ENCODE measurements around the gene ITGAL. TPM values are rescaled to one million over a fixed set of nuclear protein-coding genes. Genes with fewer than 3 reads are reported as not detected.
"Not testable (repeated sequence)": the region's sequence is repeated elsewhere in the genome, so short reads cannot be mapped to it uniquely, and the experiment has no call there.

ITGAL gene
- total RNA-seq, 1 donor = 0.36 TPM

GRCh38 chr16:30457743-30458560 lies 14.6 kb upstream of the ITGAL start:
- no peak overlapping the region for H3K27ac ChIP-seq (ENCODE audit: low read depth, low read length)
- no peaks in the 10 kb centered on the region for H3K4me1 ChIP-seq (ENCODE audit: insufficient read depth, low read length)
- H3K9me3 ChIP-seq (ENCODE audit: low read depth, low read length) = no peaks in the 10 kb centered on the region
- DNase-seq (ENCODE audit: insufficient read length, low spot score, missing footprints) = no peak
- no peak for TF ChIP-seq CTCF (IDR thresholded peaks at IDR 0.05; ENCODE audit: extremely low read depth, low read depth, low read length)
- no peak overlapping the region for H2AFZ ChIP-seq (ENCODE audit: low read length)
- no peak overlapping the region for H3K4me3 ChIP-seq (ENCODE audit: insufficient read depth, low read length)
- no peaks in the 10 kb centered on the region for H3K27me3 ChIP-seq (ENCODE audit: insufficient read depth, low read length)
- no peaks in the 10 kb centered on the region for H4K20me1 ChIP-seq (ENCODE audit: insufficient read depth, low read length)
- H3K4me2 ChIP-seq (ENCODE audit: insufficient read depth, low read length) = no peak overlapping the region
- no peaks in the 10 kb centered on the region for H3K36me3 ChIP-seq (ENCODE audit: insufficient read depth, low read length)
- H3K79me2 ChIP-seq (ENCODE audit: insufficient read depth, low read length) = no peaks in the 10 kb centered on the region

- no peak overlapping the region for H3K27ac ChIP-seq (ENCODE audit: low read depth, low read length)
- no peaks in the 10 kb centered on the region for H3K9me3 ChIP-seq (ENCODE audit: low read depth, low read length)
- H3K79me2 ChIP-seq (ENCODE audit: insufficient read depth, low read length) = no peaks in the 10 kb centered on the region
- no peak overlapping the region for H3K4me3 ChIP-seq (ENCODE audit: insufficient read depth, low read length)
- H3K36me3 ChIP-seq (ENCODE audit: insufficient read depth, low read length) = no peaks in the 10 kb centered on the region
- no peak overlapping the region for H3K4me2 ChIP-seq (ENCODE audit: insufficient read depth, low read length)
- no peak for TF ChIP-seq CTCF (IDR thresholded peaks at IDR 0.05; ENCODE audit: extremely low read depth, low read depth, low read length)
- DNase-seq (ENCODE audit: insufficient read length, low spot score, missing footprints) = no peak
- H3K4me1 ChIP-seq (ENCODE audit: insufficient read depth, low read length) = no peaks in the 10 kb centered on the region
- H4K20me1 ChIP-seq (ENCODE audit: insufficient read depth, low read length) = no peaks in the 10 kb centered on the region
- H2AFZ ChIP-seq (ENCODE audit: low read length) = no peak overlapping the region
- no peaks in the 10 kb centered on the region for H3K27me3 ChIP-seq (ENCODE audit: insufficient read depth, low read length)
Observed at GRCh38 chr16:30458561-30459394, 13.8 kb upstream of the ITGAL start.

- no peak for DNase-seq (ENCODE audit: insufficient read length, low spot score, missing footprints)
- Histone ChIP-seq H3K36me3 (ENCODE audit: insufficient read depth, low read length) (no peaks in the 10 kb centered on the region), H3K27ac (ENCODE audit: low read depth, low read length) (no peak overlapping the region), H3K79me2 (ENCODE audit: insufficient read depth, low read length) (no peaks in the 10 kb centered on the region), H3K4me1 (ENCODE audit: insufficient read depth, low read length) (no peaks in the 10 kb centered on the region), H4K20me1 (ENCODE audit: insufficient read depth, low read length) (no peaks in the 10 kb centered on the region), H2AFZ (ENCODE audit: low read length) (no peak overlapping the region), H3K9me3 (ENCODE audit: low read depth, low read length) (no peaks in the 10 kb centered on the region), H3K27me3 (ENCODE audit: insufficient read depth, low read length) (no peaks in the 10 kb centered on the region), H3K4me3 (ENCODE audit: insufficient read depth, low read length) (no peak overlapping the region), H3K4me2 (ENCODE audit: insufficient read depth, low read length) (no peak overlapping the region)
- TF ChIP-seq CTCF (IDR thresholded peaks at IDR 0.05; ENCODE audit: extremely low read depth, low read depth, low read length) = no peak
Observed at GRCh38 chr16:30459456-30459855, 13.1 kb upstream of the ITGAL start.

GRCh38 chr16:30461426-30461825 lies 11.1 kb upstream of the ITGAL start:
- H3K4me2 ChIP-seq (ENCODE audit: insufficient read depth, low read length); DNase-seq (ENCODE audit: insufficient read length, low spot score, missing footprints); H3K27me3 ChIP-seq (ENCODE audit: insufficient read depth, low read length); H3K4me1 ChIP-seq (ENCODE audit: insufficient read depth, low read length); H3K9me3 ChIP-seq (ENCODE audit: low read depth, low read length); H3K36me3 ChIP-seq (ENCODE audit: insufficient read depth, low read length); H3K4me3 ChIP-seq (ENCODE audit: insufficient read depth, low read length); H3K27ac ChIP-seq (ENCODE audit: low read depth, low read length); H2AFZ ChIP-seq (ENCODE audit: low read length); H3K79me2 ChIP-seq (ENCODE audit: insufficient read depth, low read length); H4K20me1 ChIP-seq (ENCODE audit: insufficient read depth, low read length): not testable (repeated sequence)
